Hepatocyte (in vitro differentiated cells): Measurements from ENCODE around the gene TMEM242. TPM values are rescaled to one million over a fixed set of nuclear protein-coding genes. Genes with fewer than 3 reads are reported as not detected.
A peak's percentile ranks its signal among the peaks of the same experiment; 100 is the strongest.

Experiments
- DNase-seq: peaks from one replicate; pipeline ENCODE4 v3.0.0-alpha.2; 2016; ENCODE audit warnings: low spot score
- H2AFZ ChIP-seq: fragments of 200-600 bp; sonication (generic); 2 replicates; pipeline ENCODE4 v1.6.0; 2016; ENCODE audit warnings: antibody characterized with exemption, mild to moderate bottlenecking
- H3K27ac ChIP-seq: fragments of 200-600 bp; sonication (generic); 2 replicates; pipeline ENCODE4 v1.5.1; 2016; ENCODE audit warnings: mild to moderate bottlenecking
- H3K27me3 ChIP-seq: fragments of 200-600 bp; sonication (generic); 2 replicates; pipeline ENCODE4 v1.6.1; 2016
- H3K36me3 ChIP-seq: fragments of 200-600 bp; sonication (generic); replicated peaks from 2 replicates; pipeline ENCODE4 v1.5.1; 2016; ENCODE audit warnings: low read depth; ENCODE audit not compliant: insufficient read depth
- H3K4me1 ChIP-seq: fragments of 200-600 bp; sonication (generic); 2 replicates; pipeline ENCODE4 v1.5.1; 2016; ENCODE audit warnings: mild to moderate bottlenecking, moderate library complexity; ENCODE audit not compliant: insufficient read depth
- H3K4me2 ChIP-seq: fragments of 200-600 bp; sonication (generic); 2 replicates; pipeline ENCODE4 v1.6.0; 2016
- H3K4me3 ChIP-seq: fragments of 200-600 bp; sonication (generic); 2 replicates; pipeline ENCODE4 v1.5.1; 2016; ENCODE audit warnings: mild to moderate bottlenecking
- H3K79me2 ChIP-seq: fragments of 200-600 bp; sonication (generic); 2 replicates; pipeline ENCODE4 v1.6.0; 2017; ENCODE audit warnings: mild to moderate bottlenecking
- H3K9me2 ChIP-seq: fragments of 200-600 bp; sonication (generic); replicated peaks from 2 replicates; pipeline ENCODE4 v1.6.0; 2017; ENCODE audit warnings: mild to moderate bottlenecking; ENCODE audit not compliant: insufficient read depth
- H3K9me3 ChIP-seq: fragments of 200-600 bp; sonication (generic); 2 replicates; pipeline ENCODE4 v1.5.1; 2016; ENCODE audit warnings: low read depth, mild to moderate bottlenecking
- H4K20me1 ChIP-seq: fragments of 200-600 bp; sonication (generic); 2 replicates; pipeline ENCODE4 v1.6.0; 2016; ENCODE audit warnings: mild to moderate bottlenecking; ENCODE audit not compliant: insufficient read depth, poor library complexity, severe bottlenecking
- EZH2 ChIP-seq: fragments of 200-600 bp; sonication (generic); IDR thresholded peaks from 2 replicates; pipeline ENCODE4 v1.6.1; 2016; ENCODE audit warnings: antibody characterized with exemption, mild to moderate bottlenecking, borderline replicate concordance
- EZH2phosphoT487 ChIP-seq: fragments of 200-600 bp; sonication (generic); IDR thresholded peaks from one replicate; pipeline ENCODE4 v1.6.1; 2018; ENCODE audit warnings: antibody characterized with exemption, mild to moderate bottlenecking, low read depth, moderate library complexity; ENCODE audit not compliant: unreplicated experiment, severe bottlenecking
- WGBS: methylation state at CpG from one replicate; pipeline ENCODE4 v1.1.6; 2016; ENCODE audit warnings: low lambda C conversion rate; ENCODE audit errors: missing lambda C conversion rate; 5-methylcytosine and 5-hydroxymethylcytosine counted together
- polyA plus RNA-seq: library from polyadenylated mRNA; unstranded; fragments of >200 nt; fragmentation: Nextera tagmentation; extraction: Ambion mirVana; gene quantifications from 2 replicates; pipeline ENCODE4 v1.2.1, GENCODE V29; 2016
- total RNA-seq: library from RNA; depleted of rRNA; stranded (reverse); fragments of >200 nt; gene quantifications from 2 replicates; pipeline ENCODE4 v1.2.3, GENCODE V29; 2014
- TF ChIP-seq, protein P1 (sequence below): fragments of 200-600 bp; sonication (generic); IDR thresholded peaks from 2 replicates; pipeline ENCODE4 v1.5.1; 2016; ENCODE audit warnings: antibody characterized with exemption, mild to moderate bottlenecking; ENCODE audit not compliant: poor library complexity

The TMEM242 gene
- total and polyA plus RNA-seq, 2 experiments from 2014 or later = 9.0 to 13.7 TPM

DNA sequence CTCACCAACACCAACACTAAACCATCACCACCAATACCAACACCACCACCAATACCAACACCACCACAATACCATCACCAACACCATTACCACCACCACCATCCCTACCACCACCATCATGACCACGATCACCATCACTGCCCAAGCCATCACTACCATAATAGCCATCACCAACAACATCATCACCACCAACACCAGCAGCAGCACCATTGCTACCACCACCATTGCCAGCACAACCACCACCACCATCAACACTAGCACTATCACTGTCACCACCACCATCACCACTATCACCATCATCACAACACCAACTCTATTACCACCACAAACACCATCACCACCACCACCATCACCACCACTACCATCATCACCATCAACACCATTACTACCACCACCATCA lies 53.0 kb downstream of the TMEM242 start:
- Histone ChIP-seq H2AFZ (no peak overlapping the region), H3K4me3 (no peak overlapping the region), H3K27ac (no peak overlapping the region), H3K27me3 (no peaks in the 10 kb centered on the region), H3K79me2 (no peaks in the 10 kb centered on the region), H3K4me2 (no peak overlapping the region), H3K9me3 (no peaks in the 10 kb centered on the region), H4K20me1 (no peaks in the 10 kb centered on the region), H3K36me3 (no peaks in the 10 kb centered on the region), H3K9me2 (no peaks in the 10 kb centered on the region), H3K4me1 (peaks cover 18% of the 10 kb centered on the region)
- DNase-seq = no peak
- WGBS = 100% methylated on average over 1 of the region's 1 CpG
- TF ChIP-seq, protein P1, sequence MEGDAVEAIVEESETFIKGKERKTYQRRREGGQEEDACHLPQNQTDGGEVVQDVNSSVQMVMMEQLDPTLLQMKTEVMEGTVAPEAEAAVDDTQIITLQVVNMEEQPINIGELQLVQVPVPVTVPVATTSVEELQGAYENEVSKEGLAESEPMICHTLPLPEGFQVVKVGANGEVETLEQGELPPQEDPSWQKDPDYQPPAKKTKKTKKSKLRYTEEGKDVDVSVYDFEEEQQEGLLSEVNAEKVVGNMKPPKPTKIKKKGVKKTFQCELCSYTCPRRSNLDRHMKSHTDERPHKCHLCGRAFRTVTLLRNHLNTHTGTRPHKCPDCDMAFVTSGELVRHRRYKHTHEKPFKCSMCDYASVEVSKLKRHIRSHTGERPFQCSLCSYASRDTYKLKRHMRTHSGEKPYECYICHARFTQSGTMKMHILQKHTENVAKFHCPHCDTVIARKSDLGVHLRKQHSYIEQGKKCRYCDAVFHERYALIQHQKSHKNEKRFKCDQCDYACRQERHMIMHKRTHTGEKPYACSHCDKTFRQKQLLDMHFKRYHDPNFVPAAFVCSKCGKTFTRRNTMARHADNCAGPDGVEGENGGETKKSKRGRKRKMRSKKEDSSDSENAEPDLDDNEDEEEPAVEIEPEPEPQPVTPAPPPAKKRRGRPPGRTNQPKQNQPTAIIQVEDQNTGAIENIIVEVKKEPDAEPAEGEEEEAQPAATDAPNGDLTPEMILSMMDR = no peak
- TF ChIP-seq EZH2 (no peak), EZH2phosphoT487 (no peak)

DNA sequence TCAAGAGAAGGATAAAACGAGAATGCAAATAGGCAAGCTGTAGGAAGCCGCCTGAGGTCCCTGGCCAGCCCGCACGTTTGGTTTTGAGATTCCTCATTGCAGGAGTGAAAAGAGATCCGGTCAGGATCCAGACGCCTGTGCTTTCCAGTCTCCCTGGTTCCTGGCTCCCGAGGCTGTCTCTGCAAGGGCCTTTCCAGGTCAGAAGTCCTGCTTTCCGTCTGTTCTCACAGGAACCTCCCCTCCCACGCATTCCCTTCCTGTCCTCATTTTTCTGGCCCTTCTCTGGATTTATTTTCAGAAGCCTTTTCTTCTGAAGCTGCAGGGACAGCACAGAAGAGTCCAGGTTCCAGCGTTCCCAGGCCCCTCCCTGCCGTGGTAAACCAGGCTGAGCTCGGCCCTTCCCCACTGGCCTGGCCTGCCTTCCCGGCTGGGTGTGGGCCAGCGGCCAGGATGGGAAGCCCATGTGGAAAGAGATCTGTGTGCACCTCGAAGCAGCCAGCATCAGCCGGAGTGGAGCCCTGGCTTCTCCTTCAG lies 54.0 kb downstream of the TMEM242 start:
- Histone ChIP-seq H2AFZ (no peak overlapping the region), H3K4me3 (no peak overlapping the region), H3K4me2 (peak overlapping the region; percentile 55), H3K79me2 (no peaks in the 10 kb centered on the region), H3K9me3 (no peaks in the 10 kb centered on the region), H3K27me3 (no peaks in the 10 kb centered on the region), H3K27ac (peak overlapping the region; percentile 28), H4K20me1 (no peaks in the 10 kb centered on the region), H3K36me3 (no peaks in the 10 kb centered on the region), H3K4me1 (peaks cover 13% of the 10 kb centered on the region), H3K9me2 (no peaks in the 10 kb centered on the region)
- TF ChIP-seq, protein P1 = no peak
- TF ChIP-seq EZH2phosphoT487 (no peak), EZH2 (no peak)
- WGBS = 60% methylated on average over 16 of the region's 16 CpGs
- peak; percentile 38 for DNase-seq

DNA sequence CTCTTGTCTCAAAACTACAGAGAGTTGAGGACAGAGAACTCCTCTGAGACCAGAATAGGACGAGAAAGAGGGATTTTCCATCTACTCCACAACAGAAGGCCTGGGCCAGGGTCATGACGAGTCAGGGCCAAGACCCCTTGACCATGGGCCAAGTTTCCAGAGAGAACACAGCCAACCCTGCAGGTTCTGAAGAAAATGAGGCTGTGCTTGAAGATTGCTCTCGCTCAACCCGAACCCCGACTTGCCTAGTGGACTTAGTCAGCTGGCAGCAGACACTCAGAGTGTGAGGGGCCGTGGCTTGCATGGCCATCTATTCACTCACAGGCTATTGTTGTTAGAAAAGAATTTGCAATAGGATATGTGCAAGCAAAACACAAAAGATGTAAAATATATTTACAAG lies 54.5 kb downstream of the TMEM242 start:
- Histone ChIP-seq H2AFZ (no peak overlapping the region), H3K9me3 (no peaks in the 10 kb centered on the region), H3K27ac (no peak overlapping the region), H3K4me3 (no peak overlapping the region), H3K9me2 (no peaks in the 10 kb centered on the region), H3K4me2 (peak overlapping the region; percentile 55), H3K4me1 (peaks cover 9% of the 10 kb centered on the region), H4K20me1 (no peaks in the 10 kb centered on the region), H3K36me3 (no peaks in the 10 kb centered on the region), H3K79me2 (no peaks in the 10 kb centered on the region), H3K27me3 (no peaks in the 10 kb centered on the region)
- DNase-seq = no peak
- TF ChIP-seq EZH2 = no peak
- TF ChIP-seq, protein P1 = no peak
- no peak for TF ChIP-seq EZH2phosphoT487
- 90% methylated on average over 6 of the region's 6 CpGs for WGBS

DNA sequence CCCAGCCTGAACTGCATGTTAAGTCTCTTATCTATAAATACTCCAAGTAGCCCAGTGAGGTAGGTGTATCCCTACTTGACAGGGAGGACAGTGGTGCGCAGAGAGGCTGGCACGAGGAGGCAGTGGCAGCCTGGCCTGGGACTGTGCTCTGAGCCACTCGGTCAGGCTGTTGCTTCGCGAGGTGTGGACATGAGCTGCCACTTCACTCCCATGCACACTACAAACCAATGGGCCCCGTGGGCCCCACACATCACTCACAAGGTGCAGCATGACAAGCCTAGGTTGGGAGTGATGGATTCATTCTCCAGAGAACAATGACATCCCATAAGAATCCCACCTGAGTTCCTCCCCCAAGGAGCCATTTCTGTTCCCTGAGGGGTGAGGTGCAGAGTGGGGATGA lies 54.9 kb downstream of the TMEM242 start:
- no peaks in the 10 kb centered on the region for H3K36me3 ChIP-seq
- H3K27me3 ChIP-seq = no peaks in the 10 kb centered on the region
- 93% methylated on average over 6 of the region's 6 CpGs for WGBS
- no peak for TF ChIP-seq EZH2
- TF ChIP-seq, protein P1 = no peak
- no peak for TF ChIP-seq EZH2phosphoT487
- no peak overlapping the region for H2AFZ ChIP-seq
- peaks cover 6% of the 10 kb centered on the region for H3K4me1 ChIP-seq
- H3K4me3 ChIP-seq = no peak overlapping the region
- H3K27ac ChIP-seq = no peak overlapping the region
- no peak overlapping the region for H3K4me2 ChIP-seq
- H4K20me1 ChIP-seq = no peaks in the 10 kb centered on the region
- H3K9me3 ChIP-seq = no peaks in the 10 kb centered on the region
- no peaks in the 10 kb centered on the region for H3K9me2 ChIP-seq
- no peak for DNase-seq
- H3K79me2 ChIP-seq = no peaks in the 10 kb centered on the region
